ENCODE results near the gene KRT85.

DNA sequence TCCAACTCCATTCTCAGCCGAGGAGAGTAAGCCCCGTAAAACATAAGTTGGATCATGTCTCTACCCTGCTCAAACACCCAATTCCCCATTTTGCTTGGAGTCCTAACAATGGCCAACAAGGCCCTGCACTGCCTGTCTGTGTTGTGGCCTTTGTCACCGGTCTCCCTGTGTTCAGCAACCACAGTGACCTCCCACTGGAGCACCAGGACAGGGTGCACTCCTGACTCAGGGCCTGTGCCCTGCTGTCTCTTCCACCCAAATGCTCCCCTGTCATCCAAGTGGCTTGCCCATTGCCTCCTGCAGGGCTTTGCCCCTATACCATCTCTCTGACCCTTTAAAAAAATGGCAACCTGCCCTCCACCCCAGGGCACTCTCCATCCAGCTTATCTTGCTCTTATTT lies 4.4 kb upstream of the KRT85 start:
- TF ChIP-seq, protein P1, sequence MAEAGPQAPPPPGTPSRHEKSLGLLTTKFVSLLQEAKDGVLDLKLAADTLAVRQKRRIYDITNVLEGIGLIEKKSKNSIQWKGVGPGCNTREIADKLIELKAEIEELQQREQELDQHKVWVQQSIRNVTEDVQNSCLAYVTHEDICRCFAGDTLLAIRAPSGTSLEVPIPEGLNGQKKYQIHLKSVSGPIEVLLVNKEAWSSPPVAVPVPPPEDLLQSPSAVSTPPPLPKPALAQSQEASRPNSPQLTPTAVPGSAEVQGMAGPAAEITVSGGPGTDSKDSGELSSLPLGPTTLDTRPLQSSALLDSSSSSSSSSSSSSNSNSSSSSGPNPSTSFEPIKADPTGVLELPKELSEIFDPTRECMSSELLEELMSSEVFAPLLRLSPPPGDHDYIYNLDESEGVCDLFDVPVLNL (IDR thresholded peaks at IDR 0.05; ENCODE audit: low read depth, low read length), result no peak
- no peak for TF ChIP-seq RELA (IDR thresholded peaks at IDR 0.05; ENCODE audit: borderline replicate concordance, partially characterized antibody)
- no peak for TF ChIP-seq SUZ12 (IDR thresholded peaks at IDR 0.05; ENCODE audit: unreplicated experiment)
- TF ChIP-seq, protein P2, sequence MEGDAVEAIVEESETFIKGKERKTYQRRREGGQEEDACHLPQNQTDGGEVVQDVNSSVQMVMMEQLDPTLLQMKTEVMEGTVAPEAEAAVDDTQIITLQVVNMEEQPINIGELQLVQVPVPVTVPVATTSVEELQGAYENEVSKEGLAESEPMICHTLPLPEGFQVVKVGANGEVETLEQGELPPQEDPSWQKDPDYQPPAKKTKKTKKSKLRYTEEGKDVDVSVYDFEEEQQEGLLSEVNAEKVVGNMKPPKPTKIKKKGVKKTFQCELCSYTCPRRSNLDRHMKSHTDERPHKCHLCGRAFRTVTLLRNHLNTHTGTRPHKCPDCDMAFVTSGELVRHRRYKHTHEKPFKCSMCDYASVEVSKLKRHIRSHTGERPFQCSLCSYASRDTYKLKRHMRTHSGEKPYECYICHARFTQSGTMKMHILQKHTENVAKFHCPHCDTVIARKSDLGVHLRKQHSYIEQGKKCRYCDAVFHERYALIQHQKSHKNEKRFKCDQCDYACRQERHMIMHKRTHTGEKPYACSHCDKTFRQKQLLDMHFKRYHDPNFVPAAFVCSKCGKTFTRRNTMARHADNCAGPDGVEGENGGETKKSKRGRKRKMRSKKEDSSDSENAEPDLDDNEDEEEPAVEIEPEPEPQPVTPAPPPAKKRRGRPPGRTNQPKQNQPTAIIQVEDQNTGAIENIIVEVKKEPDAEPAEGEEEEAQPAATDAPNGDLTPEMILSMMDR (IDR thresholded peaks at IDR 0.05 in 2 of 3, conservative IDR thresholded peaks at IDR 0.05 in 1 of 3; ENCODE audit: control insufficient read depth in 2 of 3, extremely low read depth in 1 of 3, insufficient read depth in 1 of 3, low read depth in 3 of 3, low read length in 3 of 3), result no peak
- no peak for TF ChIP-seq KAT2A (conservative IDR thresholded peaks at IDR 0.05; ENCODE audit: control insufficient read depth, low read depth, low read length)
- TF ChIP-seq RBBP5 (conservative IDR thresholded peaks at IDR 0.05), result no peak
- no peak for TF ChIP-seq RCOR1 (conservative IDR thresholded peaks at IDR 0.05; ENCODE audit: low read depth, low read length)
- TF ChIP-seq, protein P3, sequence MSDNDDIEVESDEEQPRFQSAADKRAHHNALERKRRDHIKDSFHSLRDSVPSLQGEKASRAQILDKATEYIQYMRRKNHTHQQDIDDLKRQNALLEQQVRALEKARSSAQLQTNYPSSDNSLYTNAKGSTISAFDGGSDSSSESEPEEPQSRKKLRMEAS (IDR thresholded peaks at IDR 0.05; ENCODE audit: low read depth, low read length), result no peak
- no peak for TF ChIP-seq SIX5 (IDR thresholded peaks at IDR 0.05; ENCODE audit: low read depth, low read length, severe bottlenecking)
- no peak for TF ChIP-seq EZH2 (IDR thresholded peaks at IDR 0.05; ENCODE audit: borderline replicate concordance, control insufficient read depth, low read depth, low read length)
- TF ChIP-seq, protein P4, sequence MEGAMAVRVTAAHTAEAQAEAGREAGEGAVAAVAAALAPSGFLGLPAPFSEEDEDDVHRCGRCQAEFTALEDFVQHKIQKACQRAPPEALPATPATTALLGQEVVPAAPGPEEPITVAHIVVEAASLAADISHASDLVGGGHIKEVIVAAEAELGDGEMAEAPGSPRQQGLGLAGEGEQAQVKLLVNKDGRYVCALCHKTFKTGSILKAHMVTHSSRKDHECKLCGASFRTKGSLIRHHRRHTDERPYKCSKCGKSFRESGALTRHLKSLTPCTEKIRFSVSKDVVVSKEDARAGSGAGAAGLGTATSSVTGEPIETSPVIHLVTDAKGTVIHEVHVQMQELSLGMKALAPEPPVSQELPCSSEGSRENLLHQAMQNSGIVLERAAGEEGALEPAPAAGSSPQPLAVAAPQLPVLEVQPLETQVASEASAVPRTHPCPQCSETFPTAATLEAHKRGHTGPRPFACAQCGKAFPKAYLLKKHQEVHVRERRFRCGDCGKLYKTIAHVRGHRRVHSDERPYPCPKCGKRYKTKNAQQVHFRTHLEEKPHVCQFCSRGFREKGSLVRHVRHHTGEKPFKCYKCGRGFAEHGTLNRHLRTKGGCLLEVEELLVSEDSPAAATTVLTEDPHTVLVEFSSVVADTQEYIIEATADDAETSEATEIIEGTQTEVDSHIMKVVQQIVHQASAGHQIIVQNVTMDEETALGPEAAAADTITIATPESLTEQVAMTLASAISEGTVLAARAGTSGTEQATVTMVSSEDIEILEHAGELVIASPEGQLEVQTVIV (IDR thresholded peaks at IDR 0.05; ENCODE audit: borderline replicate concordance, partially characterized antibody), result no peak
- TF ChIP-seq, protein P5, sequence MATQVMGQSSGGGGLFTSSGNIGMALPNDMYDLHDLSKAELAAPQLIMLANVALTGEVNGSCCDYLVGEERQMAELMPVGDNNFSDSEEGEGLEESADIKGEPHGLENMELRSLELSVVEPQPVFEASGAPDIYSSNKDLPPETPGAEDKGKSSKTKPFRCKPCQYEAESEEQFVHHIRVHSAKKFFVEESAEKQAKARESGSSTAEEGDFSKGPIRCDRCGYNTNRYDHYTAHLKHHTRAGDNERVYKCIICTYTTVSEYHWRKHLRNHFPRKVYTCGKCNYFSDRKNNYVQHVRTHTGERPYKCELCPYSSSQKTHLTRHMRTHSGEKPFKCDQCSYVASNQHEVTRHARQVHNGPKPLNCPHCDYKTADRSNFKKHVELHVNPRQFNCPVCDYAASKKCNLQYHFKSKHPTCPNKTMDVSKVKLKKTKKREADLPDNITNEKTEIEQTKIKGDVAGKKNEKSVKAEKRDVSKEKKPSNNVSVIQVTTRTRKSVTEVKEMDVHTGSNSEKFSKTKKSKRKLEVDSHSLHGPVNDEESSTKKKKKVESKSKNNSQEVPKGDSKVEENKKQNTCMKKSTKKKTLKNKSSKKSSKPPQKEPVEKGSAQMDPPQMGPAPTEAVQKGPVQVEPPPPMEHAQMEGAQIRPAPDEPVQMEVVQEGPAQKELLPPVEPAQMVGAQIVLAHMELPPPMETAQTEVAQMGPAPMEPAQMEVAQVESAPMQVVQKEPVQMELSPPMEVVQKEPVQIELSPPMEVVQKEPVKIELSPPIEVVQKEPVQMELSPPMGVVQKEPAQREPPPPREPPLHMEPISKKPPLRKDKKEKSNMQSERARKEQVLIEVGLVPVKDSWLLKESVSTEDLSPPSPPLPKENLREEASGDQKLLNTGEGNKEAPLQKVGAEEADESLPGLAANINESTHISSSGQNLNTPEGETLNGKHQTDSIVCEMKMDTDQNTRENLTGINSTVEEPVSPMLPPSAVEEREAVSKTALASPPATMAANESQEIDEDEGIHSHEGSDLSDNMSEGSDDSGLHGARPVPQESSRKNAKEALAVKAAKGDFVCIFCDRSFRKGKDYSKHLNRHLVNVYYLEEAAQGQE (IDR thresholded peaks at IDR 0.05; ENCODE audit: low read depth, low read length), result no peak
